ENCODE data around the gene ATP5F1B. TPM values are rescaled to one million over a fixed set of nuclear protein-coding genes. Genes with fewer than 3 reads are reported as not detected.

The ATP5F1B gene
- total RNA-seq, 1 donor from 2014 or later, result 569 TPM

- TF ChIP-seq CTCF (conservative IDR thresholded peaks at IDR 0.05; ENCODE audit: low read depth, low read length), result peak; percentile 61
- peak overlapping the region; percentile 97 for H3K4me3 ChIP-seq (ENCODE audit: low read depth, low read length)
- peak; percentile 67 for DNase-seq (ENCODE audit: low read depth)
These were observed 10.7 kb downstream of the ATP5F1B start for GRCh38 chr12:56634837-56635791.

- DNase-seq (ENCODE audit: low read depth), result no peak
- no peak for TF ChIP-seq CTCF (conservative IDR thresholded peaks at IDR 0.05; ENCODE audit: low read depth, low read length)
- H3K4me3 ChIP-seq (ENCODE audit: low read depth, low read length), result peak overlapping the region; percentile 97
These were observed 11.4 kb downstream of the ATP5F1B start for GRCh38 chr12:56634242-56634836.

DNA sequence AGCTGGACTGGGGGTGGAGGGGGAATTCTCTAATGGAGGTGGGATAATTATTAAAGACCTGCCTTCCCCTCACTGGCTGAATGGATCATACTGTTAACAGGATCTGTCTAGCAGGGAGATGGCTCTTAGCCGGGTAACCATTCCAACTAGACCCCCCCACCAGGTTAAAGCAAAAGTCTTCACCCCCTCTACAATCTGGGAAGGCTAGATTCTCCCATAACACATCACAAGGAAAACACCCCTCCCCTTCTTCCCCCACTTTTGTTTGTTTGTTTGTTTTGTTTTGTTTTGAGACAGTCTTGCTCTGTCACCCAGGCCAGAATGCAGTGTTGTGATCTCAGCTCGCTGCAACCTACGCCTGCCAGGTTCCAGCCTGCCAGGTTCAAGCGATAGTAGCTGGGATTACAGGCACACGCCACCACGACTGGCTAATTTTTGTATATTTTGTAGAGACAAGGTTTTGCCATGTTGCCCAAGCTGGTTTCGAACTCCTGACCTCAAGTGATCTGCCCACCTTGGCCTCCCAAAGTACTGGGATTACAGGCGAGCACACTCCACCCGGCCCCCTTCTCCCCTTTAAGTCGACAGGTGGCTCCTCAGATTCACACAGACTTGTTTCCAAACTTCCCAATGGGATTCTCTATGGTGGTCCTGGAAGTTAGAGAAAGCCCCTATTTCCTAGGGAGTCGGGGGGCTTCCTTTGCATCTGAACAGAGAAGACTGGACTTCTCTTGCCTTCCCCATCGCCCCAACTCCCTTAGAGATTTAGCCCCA, 12.1 kb downstream of the ATP5F1B start:
- TF ChIP-seq CTCF (conservative IDR thresholded peaks at IDR 0.05; ENCODE audit: low read depth, low read length), result no peak
- peak overlapping the region; percentile 97 for H3K4me3 ChIP-seq (ENCODE audit: low read depth, low read length)
- no peak for DNase-seq (ENCODE audit: low read depth)

- peak overlapping the region; percentile 97 for H3K4me3 ChIP-seq (ENCODE audit: low read depth, low read length)
- DNase-seq (ENCODE audit: low read depth), result no peak
- TF ChIP-seq CTCF (conservative IDR thresholded peaks at IDR 0.05; ENCODE audit: low read depth, low read length), result no peak
These were observed 12.9 kb downstream of the ATP5F1B start for GRCh38 chr12:56632701-56633467.

DNA sequence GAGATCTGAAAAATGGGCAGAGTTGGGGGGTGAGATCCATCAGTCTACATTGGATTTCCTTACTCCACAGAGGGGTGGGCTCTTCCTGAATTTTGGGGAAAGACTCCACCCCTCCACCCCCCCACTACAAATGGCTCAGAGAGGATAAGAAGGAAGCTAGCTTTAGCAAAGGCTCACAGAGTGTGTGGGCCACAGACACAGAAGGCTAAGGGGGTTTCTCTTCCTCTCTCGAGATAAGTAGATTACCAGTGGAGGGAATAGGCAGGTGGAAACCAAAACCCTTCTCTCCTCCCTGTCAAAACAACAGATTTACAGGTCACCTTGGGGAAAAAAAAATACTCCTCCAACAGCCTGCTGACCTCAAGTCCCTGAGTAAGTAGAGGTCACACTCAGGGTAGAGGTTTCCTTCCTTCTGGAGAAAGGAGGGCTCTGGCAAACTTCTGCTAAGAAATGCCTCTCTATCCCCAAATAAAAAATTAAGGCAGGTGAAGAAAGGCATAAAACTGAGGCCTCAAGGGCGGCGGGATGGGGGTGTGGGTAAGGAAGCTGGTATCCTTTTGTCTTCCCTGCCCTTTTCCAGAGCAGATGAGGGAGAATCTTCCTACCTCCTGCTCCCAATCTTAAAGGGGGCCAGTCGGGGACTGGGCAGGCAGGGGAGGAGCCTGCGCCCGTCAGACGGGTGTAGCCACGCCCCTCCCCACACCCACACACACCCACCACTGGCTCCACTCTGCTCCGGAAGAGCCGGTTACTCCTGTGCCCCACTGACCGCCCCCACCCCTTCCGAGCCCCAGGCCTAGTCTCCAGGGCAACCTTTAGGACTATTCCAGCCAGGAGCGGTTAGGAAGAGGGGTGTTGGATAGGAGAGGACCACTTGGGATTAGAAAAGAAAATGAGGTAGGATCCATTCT, 13.7 kb downstream of the ATP5F1B start:
- DNase-seq (ENCODE audit: low read depth), result no peak
- TF ChIP-seq CTCF (conservative IDR thresholded peaks at IDR 0.05; ENCODE audit: low read depth, low read length), result no peak
- H3K4me3 ChIP-seq (ENCODE audit: low read depth, low read length), result peak overlapping the region; percentile 97

Measured in epithelial cell of proximal tubule (primary cell).